HG03469 (cell line): ENCODE data around the gene TMEM203.

Source experiments
- ATAC-seq: cut with Tn5 transposase; IDR thresholded peaks from one replicate; pipeline ENCODE4 v1.9.1; 2021; ENCODE audit warnings: mild to moderate bottlenecking, moderate library complexity, moderate number of reproducible peaks; ENCODE audit not compliant: unreplicated experiment

Gene TMEM203

DNA sequence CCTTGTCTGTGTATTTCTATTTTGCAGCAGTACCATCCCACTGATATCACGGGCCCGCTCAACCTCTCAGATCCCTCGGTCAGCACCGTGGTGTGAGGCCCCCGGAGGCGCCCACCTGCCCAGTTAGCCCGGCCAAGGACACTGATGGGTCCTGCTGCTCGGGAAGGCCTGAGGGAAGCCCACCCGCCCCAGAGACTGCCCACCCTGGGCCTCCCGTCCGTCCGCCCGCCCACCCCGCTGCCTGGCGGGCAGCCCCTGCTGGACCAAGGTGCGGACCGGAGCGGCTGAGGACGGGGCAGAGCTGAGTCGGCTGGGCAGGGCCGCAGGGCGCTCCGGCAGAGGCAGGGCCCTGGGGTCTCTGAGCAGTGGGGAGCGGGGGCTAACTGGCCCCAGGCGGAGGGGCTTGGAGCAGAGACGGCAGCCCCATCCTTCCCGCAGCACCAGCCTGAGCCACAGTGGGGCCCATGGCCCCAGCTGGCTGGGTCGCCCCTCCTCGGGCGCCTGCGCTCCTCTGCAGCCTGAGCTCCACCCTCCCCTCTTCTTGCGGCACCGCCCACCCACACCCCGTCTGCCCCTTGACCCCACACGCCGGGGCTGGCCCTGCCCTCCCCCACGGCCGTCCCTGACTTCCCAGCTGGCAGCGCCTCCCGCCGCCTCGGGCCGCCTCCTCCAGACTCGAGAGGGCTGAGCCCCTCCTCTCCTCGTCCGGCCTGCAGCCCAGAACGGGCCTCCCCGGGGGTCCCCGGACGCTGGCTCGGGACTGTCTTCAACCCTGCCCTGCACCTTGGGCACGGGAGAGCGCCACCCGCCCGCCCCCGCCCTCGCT lies 37.5 kb downstream of the TMEM203 start:
- no peak for ATAC-seq

DNA sequence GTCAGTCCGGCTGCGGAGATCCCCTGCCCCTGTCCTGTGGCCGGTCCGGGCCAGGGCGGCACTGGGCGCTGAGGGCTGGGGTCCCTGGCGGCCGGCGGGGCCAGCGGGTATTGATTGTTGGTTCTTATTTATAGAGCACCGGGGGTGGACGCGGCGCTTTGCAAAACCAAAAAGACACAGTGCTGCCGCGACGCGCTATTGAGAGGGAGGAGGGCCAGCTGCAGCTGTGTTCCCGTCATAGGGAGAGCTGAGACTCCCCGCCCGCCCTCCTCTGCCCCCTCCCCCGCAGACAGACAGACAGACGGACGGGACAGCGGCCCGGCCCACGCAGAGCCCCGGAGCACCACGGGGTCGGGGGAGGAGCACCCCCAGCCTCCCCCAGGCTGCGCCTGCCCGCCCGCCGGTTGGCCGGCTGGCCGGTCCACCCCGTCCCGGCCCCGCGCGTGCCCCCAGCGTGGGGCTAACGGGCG lies 38.1 kb downstream of the TMEM203 start:
- no peak for ATAC-seq

DNA sequence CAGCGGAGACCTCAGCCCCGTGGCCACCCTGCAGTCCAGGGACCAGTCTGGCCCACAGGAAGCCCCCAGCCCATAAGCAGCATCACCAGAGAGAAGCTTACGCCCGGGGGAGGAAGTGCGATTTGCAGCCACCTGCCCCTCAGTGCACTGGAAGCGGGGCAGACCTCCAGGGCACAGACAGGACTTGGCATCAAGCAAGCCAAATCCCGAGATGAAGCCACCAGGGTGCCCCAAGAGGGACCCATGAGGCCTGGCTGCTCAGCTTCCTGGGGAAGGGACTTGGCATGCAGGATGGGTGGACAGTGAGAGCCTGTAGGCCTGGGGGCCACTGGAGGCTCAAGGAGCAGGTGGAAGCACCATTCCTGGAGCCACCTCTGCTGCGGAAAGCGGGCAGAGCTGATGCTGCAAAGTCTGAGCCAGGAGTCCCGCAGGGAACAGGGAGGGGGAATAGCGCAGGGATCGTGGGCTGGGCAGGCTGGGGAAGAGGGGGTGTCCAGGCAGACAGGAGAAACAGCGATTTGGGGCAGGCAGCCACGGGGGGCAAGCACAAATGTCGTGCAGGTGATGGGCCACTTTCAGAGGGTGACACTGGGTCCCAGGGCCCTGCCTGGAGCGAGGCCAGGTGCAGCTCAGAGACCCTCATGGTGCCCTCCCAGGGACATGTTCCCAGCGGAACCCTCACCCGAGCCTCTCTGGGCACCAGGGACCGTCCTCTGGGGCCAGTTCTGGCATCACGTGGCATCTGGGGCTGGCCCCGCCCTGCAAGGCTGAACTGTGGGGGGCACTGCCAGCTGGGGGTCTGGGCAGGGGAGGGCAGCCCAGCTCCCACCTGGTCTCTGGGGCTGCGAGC lies 38.8 kb downstream of the TMEM203 start:
- ATAC-seq: no peak

DNA sequence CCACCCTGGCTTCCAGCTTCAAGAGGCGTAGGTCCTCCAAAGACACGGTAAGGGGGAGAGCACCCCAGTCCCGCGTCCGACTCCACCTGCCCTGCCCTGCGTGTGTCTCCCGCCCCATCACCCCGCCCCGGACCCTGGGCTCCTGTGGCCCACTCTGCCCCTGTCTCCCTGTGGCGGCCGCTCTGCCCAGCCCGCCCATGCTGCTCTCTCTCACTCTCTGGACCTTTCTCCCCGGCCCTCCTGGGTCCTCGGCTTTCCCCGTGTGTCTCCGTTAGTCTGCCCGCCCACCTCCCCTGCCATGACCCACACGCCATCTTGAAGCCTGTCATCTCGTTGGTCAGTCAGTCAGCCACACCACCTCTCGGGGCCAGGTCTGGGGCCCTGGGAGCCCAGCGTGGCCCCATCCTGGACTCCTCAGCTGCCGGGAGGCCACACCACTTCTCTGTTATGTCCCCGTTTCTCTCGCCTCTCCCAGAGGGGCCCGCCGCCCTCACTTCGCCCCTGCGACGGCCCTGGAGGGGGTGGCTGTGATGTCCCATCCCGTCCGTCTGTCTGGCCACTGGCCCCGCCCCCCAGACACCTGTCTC lies 40.1 kb downstream of the TMEM203 start:
- no peak for ATAC-seq

DNA sequence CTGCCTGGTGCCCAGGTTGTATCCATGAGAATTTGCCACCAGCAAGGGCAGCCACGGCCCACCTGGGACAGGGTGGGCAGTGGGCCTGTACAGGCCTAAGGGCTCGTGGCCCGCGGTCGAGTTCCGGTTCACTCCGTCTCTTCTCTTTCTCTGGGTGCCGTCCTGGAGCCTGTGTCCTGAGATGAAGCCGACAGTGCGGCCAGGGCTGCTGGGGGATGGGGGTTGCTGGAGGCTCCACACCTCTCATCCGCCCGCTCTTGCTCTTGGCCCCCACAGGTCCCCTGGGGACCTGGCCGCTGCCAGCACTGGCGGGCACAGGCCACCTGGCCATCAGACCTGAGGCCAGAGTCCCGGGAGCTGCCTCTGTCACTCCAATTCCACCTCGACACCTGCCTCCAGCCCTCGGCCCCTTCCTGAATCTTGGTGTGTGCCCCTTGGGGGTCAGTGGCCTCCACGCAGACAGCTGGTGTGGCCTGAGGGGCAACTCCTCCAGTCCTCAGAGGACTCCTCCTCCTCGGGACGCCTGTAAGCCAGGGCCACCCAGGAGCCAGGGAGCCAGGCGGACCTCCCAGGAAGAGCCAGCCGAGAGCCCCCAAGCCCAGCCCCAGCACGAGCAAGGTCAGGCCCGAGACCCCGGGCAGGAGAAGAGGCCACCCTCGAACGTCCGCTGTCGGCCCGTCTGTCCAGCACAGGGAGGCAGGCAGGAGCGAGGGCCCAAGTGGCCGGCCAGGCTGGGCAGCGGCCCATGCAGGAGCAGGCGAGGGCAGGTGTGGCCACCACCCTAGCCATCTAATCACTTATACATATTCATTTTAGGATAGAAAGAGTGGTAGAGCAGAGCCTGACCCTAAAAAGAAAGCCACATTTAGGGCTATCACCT lies 40.8 kb downstream of the TMEM203 start:
- ATAC-seq: no peak

DNA sequence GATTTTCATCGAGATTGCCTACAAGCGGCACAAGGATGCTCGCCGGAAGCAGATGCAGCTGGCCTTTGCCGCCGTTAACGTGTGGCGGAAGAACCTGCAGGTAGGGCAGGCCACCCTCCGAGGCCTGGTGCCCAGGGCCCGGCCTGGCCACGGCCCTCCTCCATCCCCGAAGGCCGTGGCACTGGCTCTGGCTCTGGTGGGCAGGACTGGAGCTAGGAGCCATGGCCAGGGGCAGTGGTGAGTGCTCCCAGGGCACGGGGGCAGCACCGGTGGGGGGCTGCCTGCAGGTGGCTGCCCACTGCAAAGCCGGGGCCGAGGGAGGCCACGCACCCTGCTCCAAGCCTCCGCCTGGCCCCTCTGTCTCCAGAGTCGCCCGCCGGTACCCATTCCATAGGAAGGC lies 41.6 kb downstream of the TMEM203 start:
- ATAC-seq: no peak

DNA sequence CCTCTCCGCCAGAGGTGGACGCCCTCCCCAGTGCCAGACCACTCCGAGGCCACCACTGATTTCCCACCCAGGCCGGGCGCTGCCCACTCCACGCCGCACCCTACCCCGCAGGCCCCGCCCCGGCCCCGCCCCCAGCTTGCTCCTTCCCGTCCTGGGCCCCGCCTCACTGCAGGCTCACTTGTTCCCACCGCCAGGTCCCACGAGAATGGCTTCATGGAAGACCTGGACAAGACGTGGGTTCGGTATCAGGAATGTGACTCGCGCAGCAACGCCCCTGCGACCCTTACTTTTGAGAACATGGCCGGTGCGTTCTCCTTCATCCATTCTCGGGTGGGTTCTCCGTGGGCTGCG lies 42.1 kb downstream of the TMEM203 start:
- ATAC-seq: no peak

DNA sequence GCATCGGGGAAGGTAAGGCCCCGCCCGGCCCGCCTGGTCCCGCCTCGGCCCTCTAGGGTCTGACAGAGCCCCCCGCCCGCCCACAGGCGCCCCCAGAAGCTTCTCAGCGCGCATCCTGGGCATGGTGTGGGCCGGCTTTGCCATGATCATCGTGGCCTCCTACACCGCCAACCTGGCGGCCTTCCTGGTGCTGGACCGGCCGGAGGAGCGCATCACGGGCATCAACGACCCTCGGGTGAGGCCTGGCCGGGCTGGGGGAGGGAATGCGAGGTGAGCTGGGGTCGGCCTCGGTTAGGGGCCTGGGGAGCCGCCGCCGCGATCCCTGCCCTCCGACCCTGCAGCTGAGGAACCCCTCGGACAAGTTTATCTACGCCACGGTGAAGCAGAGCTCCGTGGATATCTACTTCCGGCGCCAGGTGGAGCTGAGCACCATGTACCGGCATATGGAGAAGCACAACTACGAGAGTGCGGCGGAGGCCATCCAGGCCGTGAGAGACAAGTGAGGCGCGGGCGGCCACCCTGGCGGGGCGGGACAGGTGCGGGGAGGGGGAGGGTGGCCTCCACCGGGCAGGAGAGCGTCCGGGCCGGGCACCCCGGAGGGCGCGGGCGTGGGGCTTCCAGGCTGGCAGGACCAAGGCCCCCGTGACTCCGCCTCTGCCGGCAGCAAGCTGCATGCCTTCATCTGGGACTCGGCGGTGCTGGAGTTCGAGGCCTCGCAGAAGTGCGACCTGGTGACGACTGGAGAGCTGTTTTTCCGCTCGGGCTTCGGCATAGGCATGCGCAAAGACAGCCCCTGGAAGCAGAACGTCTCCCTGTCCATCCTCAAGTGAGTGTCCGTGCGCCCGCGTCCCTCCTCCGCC lies 42.7 kb downstream of the TMEM203 start:
- no peak for ATAC-seq

DNA sequence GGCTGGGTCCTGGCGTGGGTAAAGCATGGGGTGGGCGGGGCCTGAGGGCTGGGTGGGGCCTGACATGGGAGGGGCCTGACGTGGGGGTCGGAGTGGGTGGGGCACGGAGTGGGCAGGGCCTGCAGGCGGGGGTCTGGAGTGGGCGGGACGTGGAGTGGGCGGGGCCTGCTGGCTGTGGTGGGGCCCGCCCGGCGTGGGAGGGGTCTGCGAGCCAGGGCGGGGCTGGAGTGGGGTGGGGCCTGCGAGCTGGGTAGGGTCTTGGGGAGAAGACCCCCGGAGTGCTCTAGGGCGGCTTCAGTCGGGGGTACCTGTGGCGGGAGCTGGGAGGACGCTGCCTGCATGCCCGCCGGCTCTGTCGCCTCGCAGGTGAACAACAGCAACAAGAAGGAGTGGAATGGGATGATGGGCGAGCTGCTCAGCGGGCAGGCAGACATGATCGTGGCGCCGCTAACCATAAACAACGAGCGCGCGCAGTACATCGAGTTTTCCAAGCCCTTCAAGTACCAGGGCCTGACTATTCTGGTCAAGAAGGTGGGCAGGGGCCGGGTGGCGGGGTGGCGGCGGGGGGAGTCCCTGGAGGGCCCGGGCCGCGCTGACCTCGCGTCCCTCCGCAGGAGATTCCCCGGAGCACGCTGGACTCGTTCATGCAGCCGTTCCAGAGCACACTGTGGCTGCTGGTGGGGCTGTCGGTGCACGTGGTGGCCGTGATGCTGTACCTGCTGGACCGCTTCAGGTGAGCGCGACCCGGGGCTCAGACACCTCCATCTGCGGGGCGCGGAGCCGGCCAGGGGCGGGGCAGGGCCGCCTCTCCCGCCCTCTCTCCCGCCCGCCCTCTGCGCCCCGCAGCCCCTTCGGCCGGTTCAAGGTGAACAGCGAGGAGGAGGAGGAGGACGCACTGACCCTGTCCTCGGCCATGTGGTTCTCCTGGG lies 43.6 kb downstream of the TMEM203 start:
- no peak for ATAC-seq

DNA sequence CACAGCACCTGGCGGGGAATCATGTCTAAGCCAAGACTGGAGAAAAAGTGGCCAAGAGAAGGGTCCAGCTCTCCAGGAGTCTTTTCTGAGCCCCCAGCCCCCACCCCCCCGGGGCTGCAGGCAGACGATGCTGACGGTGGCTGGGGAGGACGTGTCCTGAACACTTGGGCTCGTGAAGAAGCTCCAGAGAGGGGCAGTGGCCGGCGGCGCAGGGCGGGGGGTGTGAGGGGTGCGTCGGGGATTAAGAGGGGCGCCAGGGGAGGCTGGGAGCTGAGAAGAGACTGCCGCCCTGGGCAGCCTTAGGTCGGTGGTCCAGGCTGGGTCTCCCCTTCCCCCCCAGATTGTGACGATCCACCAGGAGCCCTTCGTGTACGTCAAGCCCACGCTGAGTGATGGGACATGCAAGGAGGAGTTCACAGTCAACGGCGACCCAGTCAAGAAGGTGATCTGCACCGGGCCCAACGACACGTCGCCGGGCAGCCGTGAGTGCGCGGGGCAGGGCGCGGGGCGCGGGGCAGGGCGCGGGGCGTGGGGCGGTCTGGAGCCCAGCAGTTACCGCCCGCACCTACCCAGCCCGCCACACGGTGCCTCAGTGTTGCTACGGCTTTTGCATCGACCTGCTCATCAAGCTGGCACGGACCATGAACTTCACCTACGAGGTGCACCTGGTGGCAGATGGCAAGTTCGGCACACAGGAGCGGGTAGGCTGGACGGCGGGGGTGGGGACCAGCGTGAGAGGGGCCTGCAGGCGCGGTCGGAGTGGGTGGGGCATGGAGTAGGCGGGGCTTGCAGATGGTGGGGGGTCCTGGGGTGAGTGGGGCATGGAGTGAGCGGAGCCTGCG lies 44.5 kb downstream of the TMEM203 start:
- ATAC-seq: no peak

DNA sequence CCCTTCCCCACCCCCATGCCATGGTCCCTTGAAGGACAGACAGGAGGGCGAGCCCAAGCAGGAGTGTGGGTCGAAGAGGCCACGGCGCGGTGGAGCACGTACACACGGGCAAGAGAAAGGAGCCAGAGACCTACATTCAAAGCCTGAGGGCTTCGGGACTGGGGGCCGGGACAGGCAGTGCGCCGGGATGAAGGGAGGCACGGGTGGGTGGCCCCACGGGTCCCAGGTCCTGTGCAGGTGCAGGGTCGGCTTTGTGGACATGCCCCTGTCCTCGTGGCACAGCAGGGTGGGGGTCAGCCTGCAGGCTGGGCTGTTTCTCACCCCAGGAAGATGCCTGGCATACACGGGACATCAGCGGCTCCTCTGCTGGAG lies 45.4 kb downstream of the TMEM203 start:
- ATAC-seq: no peak

DNA sequence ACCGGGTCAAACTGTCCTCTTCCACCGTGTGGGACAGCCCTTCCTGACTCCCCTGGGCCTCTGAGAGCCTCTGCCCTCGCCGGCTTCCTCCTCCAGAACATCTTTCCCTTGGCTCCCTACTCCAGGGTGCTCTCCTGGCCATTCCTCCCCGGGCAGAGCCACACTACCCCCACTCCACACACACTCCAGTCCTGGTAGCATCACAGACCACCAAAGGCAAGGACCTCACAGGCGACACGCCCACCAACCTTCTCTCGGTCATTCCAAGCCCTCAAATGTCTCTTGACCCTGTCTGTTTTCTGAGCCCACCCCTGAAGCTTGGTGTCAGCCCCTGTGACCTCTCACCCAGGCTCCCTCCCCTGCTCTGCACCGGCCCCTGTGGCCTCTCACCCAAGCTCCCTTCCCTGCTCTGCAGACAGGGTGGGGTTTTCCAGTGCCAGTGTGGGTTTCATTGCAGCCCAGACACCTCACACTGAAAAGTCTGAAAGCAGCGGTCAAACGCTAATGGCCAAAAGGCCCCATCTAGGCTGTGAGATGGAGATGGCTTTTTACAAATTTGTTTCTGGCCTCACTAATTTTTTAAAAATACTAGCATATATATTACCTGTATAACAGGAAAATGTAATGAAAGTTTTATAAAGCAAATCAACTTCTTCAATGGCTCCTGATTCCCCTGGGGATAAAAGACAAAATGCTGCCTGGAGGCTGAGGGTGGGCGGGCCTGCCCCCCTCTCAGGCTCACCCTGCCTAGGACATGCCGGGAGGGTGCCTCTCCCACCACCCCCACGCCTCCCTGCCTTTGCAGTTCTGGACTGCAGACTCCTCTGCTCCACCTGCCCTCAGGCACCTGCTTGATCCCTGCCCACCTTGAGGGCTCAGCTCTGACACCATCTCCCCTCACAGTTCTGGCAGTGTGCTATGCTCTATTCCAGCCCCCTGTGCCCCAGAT lies 46.1 kb downstream of the TMEM203 start:
- no peak for ATAC-seq

DNA sequence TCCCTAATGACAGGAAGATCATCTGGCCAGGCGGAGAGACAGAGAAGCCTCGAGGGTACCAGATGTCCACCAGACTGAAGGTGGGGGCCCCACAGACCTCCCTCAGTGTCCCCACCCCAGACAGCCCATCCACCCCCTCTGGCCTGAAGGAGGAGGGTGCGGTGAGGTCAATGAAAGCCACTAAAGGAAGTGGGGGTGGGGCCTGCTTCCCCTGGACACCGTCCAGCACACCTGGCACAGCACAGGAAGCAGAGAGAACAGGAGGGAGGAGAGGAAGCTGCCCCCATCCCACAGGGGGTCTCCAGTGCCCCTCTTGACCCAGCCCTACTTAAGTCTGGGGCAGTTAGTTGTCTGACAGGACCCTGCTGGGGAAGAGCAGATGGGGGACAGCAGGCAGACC lies 46.8 kb downstream of the TMEM203 start:
- no peak for ATAC-seq

DNA sequence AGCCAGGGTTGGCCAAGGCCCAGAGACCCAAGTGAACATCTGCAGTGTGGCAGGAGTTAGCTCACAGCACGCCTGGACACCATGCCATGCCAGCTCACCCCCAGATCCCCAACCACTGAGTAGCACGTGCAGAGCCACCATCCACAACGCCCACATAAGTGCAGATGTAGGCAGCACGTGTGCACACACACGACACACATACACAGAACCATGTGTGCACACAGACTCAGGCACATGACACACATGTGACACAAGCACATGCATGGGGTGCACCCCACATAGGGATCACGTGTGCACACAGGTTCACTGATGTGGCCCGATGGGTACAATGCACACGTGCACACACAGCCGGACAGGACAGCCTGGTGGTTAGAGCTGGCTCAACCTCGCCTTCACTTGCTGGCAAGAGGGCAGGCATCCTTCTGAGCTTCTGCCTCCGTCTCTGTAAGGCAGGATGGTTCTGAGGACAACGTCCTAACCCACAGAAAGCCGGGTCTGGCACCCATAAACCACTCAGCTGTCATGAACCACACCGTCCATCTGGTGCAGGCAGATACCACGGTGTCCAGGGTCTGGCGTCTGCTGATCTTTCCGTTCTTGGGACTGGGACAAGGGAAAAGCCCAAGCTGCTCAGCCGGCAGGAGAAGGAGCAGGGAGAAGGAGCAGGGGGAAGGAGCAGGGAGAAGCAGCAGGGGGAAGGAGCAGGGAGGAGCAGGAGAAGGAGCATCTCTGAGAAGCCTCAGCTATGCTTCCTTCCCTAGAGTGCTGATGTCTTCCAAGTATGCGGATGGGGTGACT lies 47.6 kb downstream of the TMEM203 start:
- ATAC-seq: no peak

DNA sequence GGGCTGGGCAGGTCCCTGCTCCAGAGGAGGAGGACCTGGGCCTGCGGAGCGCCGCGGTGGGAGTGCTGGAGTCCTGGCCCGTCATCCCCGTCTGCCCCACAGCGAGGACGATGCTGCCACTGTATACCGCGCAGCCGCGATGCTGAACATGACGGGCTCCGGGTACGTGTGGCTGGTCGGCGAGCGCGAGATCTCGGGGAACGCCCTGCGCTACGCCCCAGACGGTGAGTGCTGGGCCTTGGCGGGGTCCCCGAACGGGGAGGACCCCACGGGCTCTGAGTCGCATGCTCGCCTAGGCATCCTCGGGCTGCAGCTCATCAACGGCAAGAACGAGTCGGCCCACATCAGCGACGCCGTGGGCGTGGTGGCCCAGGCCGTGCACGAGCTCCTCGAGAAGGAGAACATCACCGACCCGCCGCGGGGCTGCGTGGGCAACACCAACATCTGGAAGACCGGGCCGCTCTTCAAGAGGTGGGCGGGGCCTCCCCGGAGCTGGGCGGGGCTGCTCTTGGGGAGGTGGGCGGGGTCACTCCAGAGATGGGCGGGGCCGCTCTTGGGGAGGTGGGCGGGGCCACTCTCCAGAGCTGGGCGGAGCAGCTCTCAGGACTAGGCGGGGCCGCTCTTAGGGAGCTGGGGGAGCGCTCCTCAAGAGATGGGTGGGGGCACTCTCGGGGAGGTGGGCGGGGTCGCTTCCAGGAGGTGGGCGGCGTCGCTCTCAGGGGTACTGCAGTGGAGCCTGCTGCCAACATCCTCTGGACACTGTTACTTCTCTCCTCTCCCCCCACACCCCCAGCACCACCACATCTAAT lies 48.7 kb downstream of the TMEM203 start:
- ATAC-seq: no peak
